HepG2 (cell line): ENCODE results near the gene BCKDHA. TPM values are rescaled to one million over a fixed set of nuclear protein-coding genes. Genes with fewer than 3 reads are reported as not detected.

Experiments
- ATAC-seq: fragments of 200-7000 bp; cut with Tn5 transposase; 3 replicates; pipeline ENCODE4 v1.9.1; 2020; ENCODE audit warnings: mild to moderate bottlenecking, moderate library complexity
- BruUV-seq: library from RNA; stranded (reverse); fragments of 400-500 nt; replicated peaks from 2 replicates; lab custom pipeline; 2021; lab: Mats Ljungman, UMichigan
- CTCF ChIA-PET: fragments of 300-600 bp; formaldehyde crosslinking; extraction: SDS; loops from one replicate; lab custom pipeline; 2021; ENCODE audit warnings: low total read pairs, inconsistent platforms, low intra/inter-chr PET ratio; lab: Yijun Ruan, JAX
- POLR2A ChIA-PET: fragments of 350-600 bp; sonication (Branson Sonifier 250); formaldehyde crosslinking; loops from one replicate; lab custom pipeline; 2020; ENCODE audit warnings: antibody characterized with exemption, inconsistent platforms; lab: Yijun Ruan, JAX
- DNase-seq: peaks from one replicate; pipeline ENCODE4 v3.0.0-alpha.2; 2015; ENCODE audit warnings: low spot score
- FAIRE-seq: peaks from 3 replicates; lab custom pipeline; 2011; peaks lifted over from hg19 to GRCh38; lab: Jason Lieb, UNC
- H2AFZ ChIP-seq: one replicate; pipeline ENCODE4 v1.6.1; 2011; ENCODE audit warnings: low read length, inconsistent platforms
- H3K27ac ChIP-seq: fragments of 300-600 bp; 3 replicates; pipeline ENCODE4 v1.8.0; 2011; ENCODE audit warnings: mixed run types, mild to moderate bottlenecking, mixed read lengths, low read length, inconsistent platforms; ENCODE audit not compliant: insufficient read depth; ENCODE audit errors: extremely low read length
- H3K27me3 ChIP-seq, 2 experiments: fragments of 200-600 bp in 1 of 2; 2 replicates in 1 of 2; 3 replicates in 1 of 2; pipeline versions ENCODE4 v1.6.0 to v1.8.0; 2011; ENCODE audit warnings: low read length in 2 of 2, mild to moderate bottlenecking in 2 of 2, moderate library complexity in 2 of 2, inconsistent platforms in 1 of 2; ENCODE audit not compliant: insufficient read depth in 2 of 2, control insufficient read depth in 1 of 2
- H3K36me3 ChIP-seq, 2 experiments: fragments of 200-600 bp in 1 of 2; replicated peaks in 1 of 2; 2 replicates in 1 of 2; 3 replicates in 1 of 2; pipeline versions ENCODE4 v1.5.1 to v1.8.0; 2011; ENCODE audit warnings: low read length in 2 of 2, inconsistent platforms in 1 of 2; ENCODE audit not compliant: insufficient read depth in 2 of 2, control insufficient read depth in 1 of 2
- H3K4me1 ChIP-seq: 2 replicates; pipeline ENCODE4 v1.5.1; 2012; ENCODE audit warnings: low read length, inconsistent platforms; ENCODE audit not compliant: insufficient read depth
- H3K4me2 ChIP-seq: 2 replicates; pipeline ENCODE4 v1.6.0; 2011; ENCODE audit warnings: low read depth, low read length, inconsistent platforms
- H3K4me3 ChIP-seq, 3 experiments: fragments of 200-600 bp in 1 of 3; sonication (generic), shearing (Covaris generic) in 1 of 3; replicated peaks in 1 of 3; 2 replicates each; pipeline ENCODE4 v1.5.1; 2011 to 2016; ENCODE audit warnings: low read length in 3 of 3, inconsistent platforms in 2 of 3, low read depth in 2 of 3, mild to moderate bottlenecking in 2 of 3, control low read depth in 1 of 3, mixed read lengths in 1 of 3; ENCODE audit not compliant: insufficient read depth in 1 of 3
- H3K79me2 ChIP-seq: one replicate; pipeline ENCODE4 v1.6.1; 2011; ENCODE audit warnings: low read length, inconsistent platforms; ENCODE audit not compliant: insufficient read depth
- H3K9ac ChIP-seq: 2 replicates; pipeline ENCODE4 v1.6.0; 2011; ENCODE audit warnings: mild to moderate bottlenecking, low read depth, low read length, inconsistent platforms; ENCODE audit not compliant: insufficient read depth
- H3K9me3 ChIP-seq: 2 replicates; pipeline ENCODE4 v1.5.1; 2012; ENCODE audit warnings: mild to moderate bottlenecking, low read length
- H4K20me1 ChIP-seq: 2 replicates; pipeline ENCODE4 v1.6.0; 2011; ENCODE audit warnings: inconsistent platforms, mild to moderate bottlenecking, low read length, moderate library complexity; ENCODE audit not compliant: insufficient read depth
- ETS1 ChIP-seq: sonication (generic); formaldehyde crosslinking; IDR thresholded peaks from 2 replicates; pipeline ENCODE4 v1.4.0; 2020; ENCODE audit warnings: missing genetic modification reagents
- HOXA5 ChIP-seq: sonication (generic); formaldehyde crosslinking; IDR thresholded peaks from 2 replicates; pipeline ENCODE4 v1.4.0; 2020; ENCODE audit warnings: missing genetic modification reagents
- LRRFIP1 ChIP-seq: sonication (generic); formaldehyde crosslinking; conservative IDR thresholded peaks from 2 replicates; pipeline ENCODE4 v1.4.0; 2020; ENCODE audit warnings: missing genetic modification reagents
- MIXL1 ChIP-seq: IDR thresholded peaks from 2 replicates; pipeline ENCODE4 v1.6.1; 2016
- RERE ChIP-seq: IDR thresholded peaks from 2 replicates; pipeline ENCODE4 v1.6.1; 2016; ENCODE audit warnings: low read depth, missing genetic modification reagents, missing compliant biosample characterization
- ZNF510 ChIP-seq: sonication (generic); formaldehyde crosslinking; IDR thresholded peaks from 2 replicates; pipeline ENCODE4 v1.4.0; 2020; ENCODE audit warnings: low read depth, mild to moderate bottlenecking, missing genetic modification reagents
- ZNF558 ChIP-seq: sonication (generic); formaldehyde crosslinking; IDR thresholded peaks from 2 replicates; pipeline ENCODE4 v1.9.0; 2022; ENCODE audit warnings: mild to moderate bottlenecking, missing genetic modification reagents, borderline replicate concordance
- ZZZ3 ChIP-seq: sonication (generic); formaldehyde crosslinking; IDR thresholded peaks from 2 replicates; pipeline ENCODE4 v1.4.0; 2020; ENCODE audit warnings: missing genetic modification reagents, mild to moderate bottlenecking, borderline replicate concordance
- WGBS: methylation state at CpG from one replicate; pipeline ENCODE4 v1.1.6; 2017; ENCODE audit warnings: low lambda C conversion rate; 5-methylcytosine and 5-hydroxymethylcytosine counted together
- in situ Hi-C: cut with HindIII; loops from 2 replicates; pipeline ENCODE4 v1.10.0; 2017; ENCODE audit warnings: low pct_unique_long_range_greater_than_20kb; ENCODE audit not compliant: extremely low pct_ligation_motif_present
- intact Hi-C: fragments of 100-400 bp; cut with micrococcal nuclease; formaldehyde crosslinking; loops from one replicate; pipeline ENCODE4 v1.10.0; 2022; ENCODE audit not compliant: unreplicated experiment
- polyA plus RNA-seq, 8 experiments: library from polyadenylated mRNA; depleted of rRNA in 3 of 8; stranded (reverse) in 7 of 8; unstranded in 1 of 8; fragments of >200 nt; fragmentation: Illumina TruSeq in 4 of 8; extraction: Trizol in 4 of 8; gene quantifications; 2 replicates each; pipeline versions ENCODE4 v1.2.1 to v1.2.3, GENCODE V29; 2011 to 2016; ENCODE audit warnings: low read depth in 4 of 8, missing spikeins in 1 of 8, mixed read lengths in 1 of 8; ENCODE audit not compliant: insufficient read depth in 1 of 8
- total RNA-seq, 5 experiments: library from RNA; depleted of rRNA; stranded (reverse); fragments of >200 nt; fragmentation: Illumina TruSeq; extraction: Trizol; gene quantifications; 2 replicates each; pipeline ENCODE4 v1.2.3, GENCODE V29; 2016; ENCODE audit warnings: low read depth in 1 of 5

The BCKDHA gene
- total and polyA plus RNA-seq, 2 of the 13 experiments (the other 11 are each of a cell fraction or from before 2014, with no cell fraction given) = 11.8 to 31.5 TPM

- CTCF ChIA-PET = no interaction called here
- H3K79me2 ChIP-seq = no peaks in the 10 kb centered on the region
- WGBS = 86% methylated on average over 7 of the region's 9 CpGs
- TF ChIP-seq ZZZ3 (CRISPR knock-in tag) = no peak
- no peak for TF ChIP-seq HOXA5
- no peak for TF ChIP-seq ZNF558 (CRISPR knock-in tag)
- TF ChIP-seq LRRFIP1 (CRISPR knock-in tag) = no peak
- no peak for TF ChIP-seq ZNF510
- no peak for TF ChIP-seq MIXL1 (CRISPR knock-in tag)
- TF ChIP-seq ETS1 (CRISPR knock-in tag) = no peak
- TF ChIP-seq RERE (CRISPR knock-in tag) = no peak
- H3K4me1 ChIP-seq = peaks cover 30% of the 10 kb centered on the region
- no peak overlapping the region for H3K9ac ChIP-seq
- H3K4me2 ChIP-seq = no peak overlapping the region
- DNase-seq (no peak), ATAC-seq (no peak), FAIRE-seq (no peak)
- POLR2A ChIA-PET = interaction anchor here (0.6 kb wide), 1 partner anchor 394 kb away, joined by 3 read pairs; no protein-coding TSS in a partner anchor
- BruUV-seq = no TSS peak
- H2AFZ ChIP-seq = no peak overlapping the region
- peaks cover 7 to 15% of the 10 kb centered on the region in 2 experiments; a peak in 4 of 5 replicates for H3K36me3 ChIP-seq
- H3K27ac ChIP-seq = no peak overlapping the region
- no peaks in the 10 kb centered on the region for H3K9me3 ChIP-seq
- H3K27me3 ChIP-seq = no peaks in the 10 kb centered on the region
- H3K4me3 ChIP-seq = no peak overlapping the region
- in situ Hi-C loops (no loop called here), intact Hi-C loops (no loop called here)
- H4K20me1 ChIP-seq = no peaks in the 10 kb centered on the region
Measured at GRCh38 chr19:41411100-41411967, 13.7 kb downstream of the BCKDHA start.
